ENCODE data around the gene KISS1.
"Not testable (repeated sequence)": the region's sequence is repeated elsewhere in the genome, so short reads cannot be mapped to it uniquely, and the experiment has no call there.

Gene KISS1, protein sequence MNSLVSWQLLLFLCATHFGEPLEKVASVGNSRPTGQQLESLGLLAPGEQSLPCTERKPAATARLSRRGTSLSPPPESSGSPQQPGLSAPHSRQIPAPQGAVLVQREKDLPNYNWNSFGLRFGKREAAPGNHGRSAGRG

DNA sequence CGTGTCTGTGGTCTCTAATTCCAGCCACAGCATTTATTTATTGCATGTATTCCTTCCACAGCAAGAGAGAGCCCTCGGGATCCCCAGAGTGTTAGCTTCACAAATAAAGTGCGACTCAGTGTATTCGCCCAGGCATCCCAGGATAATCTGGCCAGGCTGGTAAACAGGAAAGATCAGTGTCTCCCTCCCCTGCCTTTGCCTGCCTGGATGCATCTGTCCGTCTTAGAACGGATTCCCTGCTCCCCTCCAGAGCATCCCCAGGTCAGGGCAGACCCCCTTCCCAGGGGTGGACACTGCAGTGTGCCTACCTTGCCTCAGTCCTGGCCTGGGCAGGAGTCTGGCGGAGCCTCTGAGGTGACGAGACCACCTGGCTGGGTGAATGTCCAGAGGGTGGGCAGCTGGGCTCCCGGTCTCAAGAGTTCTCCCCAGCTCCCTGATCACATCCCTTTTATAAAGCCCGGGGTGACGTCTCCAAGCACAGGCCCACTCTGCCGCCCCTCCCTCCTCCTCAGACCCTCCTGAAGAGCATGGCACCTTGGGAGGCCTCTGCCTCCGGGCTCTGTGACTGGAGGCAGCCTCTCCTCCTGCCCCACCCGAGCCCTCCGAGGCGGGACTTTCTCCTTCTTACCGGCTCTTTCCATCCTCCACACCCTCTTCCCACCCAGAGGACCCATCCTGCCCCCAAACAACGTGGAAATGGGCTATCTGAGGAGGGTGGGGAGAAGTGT lies at the start of gene KISS1:
Gene KISS1 (minus strand): TSS at position 424 of the 728 bp plus-strand sequence. CDS start 3,615 bp downstream, outside the sequence.
- DNase-seq, result no peak

DNA sequence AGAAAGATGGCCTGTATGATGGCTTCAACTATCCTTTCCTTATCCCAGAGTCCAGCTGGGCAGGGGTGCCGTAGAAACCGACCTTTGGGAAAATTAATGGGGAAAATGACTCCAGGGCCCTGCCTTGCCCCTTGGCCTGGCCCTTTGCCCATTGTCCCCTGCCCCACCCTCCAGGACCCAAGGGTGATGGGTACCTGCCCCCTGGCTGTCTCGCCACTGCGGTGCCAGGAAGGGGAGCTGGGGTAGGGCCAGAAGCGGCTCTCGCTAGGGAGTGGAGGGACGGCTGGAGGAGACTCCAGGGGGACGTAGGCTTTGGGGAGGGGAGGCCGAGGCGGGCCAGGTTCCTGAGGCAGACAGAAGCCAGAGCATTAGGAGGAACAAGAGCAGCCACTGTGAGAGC lies 46.6 kb upstream of the KISS1 start:
- no peak for DNase-seq

DNA sequence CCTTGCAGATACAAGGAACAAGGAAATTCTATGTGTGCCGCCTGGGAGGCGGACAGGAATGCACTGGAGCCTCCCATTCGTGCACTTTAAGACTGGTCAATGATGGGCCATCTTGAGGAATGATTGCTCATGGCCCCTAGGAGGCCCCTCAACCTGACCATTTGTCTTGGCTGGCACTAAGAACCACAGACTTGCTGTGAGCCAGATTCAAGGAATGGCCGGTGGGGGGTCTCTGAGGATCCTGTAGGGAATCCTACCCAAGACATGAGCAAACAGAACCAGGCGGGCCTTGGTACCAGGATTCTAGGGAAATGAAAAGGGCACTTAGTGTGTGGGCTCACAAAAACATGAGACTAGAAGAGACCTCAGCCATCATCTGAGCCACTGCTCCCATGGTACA lies 45.6 kb upstream of the KISS1 start:
- no peak for DNase-seq

DNA sequence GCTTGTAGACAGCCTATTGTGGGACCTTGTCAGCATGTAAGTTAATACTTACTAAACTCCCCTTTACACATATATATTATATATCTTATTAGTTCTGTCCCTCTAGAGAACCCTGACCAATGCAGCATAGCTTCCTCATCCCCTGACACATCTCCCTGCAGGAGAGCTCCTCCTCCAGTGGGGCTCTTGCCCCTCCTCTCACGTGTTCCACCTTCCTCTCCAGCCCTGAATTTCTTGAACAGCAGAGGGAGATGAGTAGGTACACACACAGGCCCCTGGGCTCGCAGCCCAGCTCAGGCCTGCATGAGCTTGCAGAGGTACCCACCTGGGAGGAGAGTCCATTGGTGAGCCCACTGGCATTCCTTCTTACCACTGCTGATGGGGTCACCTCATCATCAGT lies 44.8 kb upstream of the KISS1 start:
- DNase-seq, result no peak

DNA sequence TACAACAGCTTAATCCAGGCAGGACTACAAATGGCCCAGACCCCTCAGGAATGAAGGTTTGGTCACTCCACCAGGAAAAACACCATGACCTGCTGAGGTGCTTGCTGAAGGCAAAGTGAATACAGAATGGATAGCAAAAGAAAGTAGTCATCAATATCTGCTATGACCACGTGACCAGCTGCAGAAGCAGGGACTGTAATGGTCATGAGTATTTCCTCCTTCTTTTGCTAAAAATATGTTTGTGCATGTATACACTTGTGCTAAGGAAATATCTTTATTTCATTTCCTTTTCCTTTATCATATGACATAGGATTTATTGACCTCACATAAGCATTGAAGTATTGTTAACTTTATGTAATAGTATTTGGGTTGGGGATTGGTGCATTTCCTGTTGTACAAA lies 43.9 kb upstream of the KISS1 start:
- no peak for DNase-seq

DNA sequence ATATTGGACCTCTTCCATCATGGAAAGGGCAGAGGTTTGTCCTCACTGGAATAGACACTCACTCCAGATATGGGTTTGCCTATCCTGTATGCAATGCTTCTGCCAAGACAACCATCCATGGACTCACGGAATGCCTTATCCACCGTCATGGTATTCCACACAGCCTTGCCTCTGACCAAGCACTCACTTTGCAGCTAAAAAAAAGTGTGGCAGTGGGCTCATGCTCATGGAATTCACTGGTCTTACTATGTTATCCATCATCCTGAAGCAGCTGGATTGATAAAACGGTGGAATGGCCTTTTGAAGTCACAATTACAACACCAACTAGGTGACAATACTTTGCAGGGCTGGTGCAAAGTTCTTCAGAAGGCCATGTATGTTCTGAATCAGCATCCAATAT lies 43.1 kb upstream of the KISS1 start:
- DNase-seq, result not testable (repeated sequence)

DNA sequence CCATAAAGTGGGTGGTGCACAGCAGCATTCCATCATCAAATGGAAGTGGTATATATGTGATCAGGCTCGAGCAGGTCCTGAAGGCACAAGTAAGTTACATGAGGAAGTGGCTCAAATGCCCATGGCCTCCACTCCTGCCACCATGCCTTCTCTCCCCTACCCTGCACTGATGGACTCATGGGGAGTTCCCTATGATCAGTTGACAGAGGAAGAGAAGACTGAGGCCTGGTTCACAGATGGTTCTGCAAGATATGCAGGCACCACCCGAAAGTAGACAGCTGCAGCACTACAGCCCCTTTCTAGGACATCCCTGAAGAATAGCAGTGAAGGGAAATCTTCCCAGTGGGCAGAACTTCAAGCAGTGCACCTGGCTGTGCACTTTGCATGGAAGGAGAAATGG lies 42.2 kb upstream of the KISS1 start:
- not testable (repeated sequence) for DNase-seq

DNA sequence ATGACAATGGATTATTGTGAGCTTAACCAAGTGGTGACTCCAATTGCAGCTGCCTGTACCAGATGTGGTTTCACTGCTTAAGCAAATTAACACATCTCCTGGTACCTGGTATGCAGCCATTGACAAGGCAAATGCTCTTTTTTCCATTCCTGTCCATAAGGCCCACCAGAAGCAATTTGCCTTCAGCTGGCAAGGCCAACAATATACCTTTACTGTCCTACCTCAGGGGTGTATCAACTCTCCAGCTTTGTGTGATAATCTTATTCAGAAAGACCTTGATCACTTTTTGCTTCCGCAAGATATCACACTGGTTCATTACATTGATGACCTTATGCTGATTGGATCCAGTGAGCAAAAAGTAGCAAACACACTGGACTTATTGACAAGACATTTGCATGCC lies 41.2 kb upstream of the KISS1 start:
- DNase-seq, result not testable (repeated sequence)

DNA sequence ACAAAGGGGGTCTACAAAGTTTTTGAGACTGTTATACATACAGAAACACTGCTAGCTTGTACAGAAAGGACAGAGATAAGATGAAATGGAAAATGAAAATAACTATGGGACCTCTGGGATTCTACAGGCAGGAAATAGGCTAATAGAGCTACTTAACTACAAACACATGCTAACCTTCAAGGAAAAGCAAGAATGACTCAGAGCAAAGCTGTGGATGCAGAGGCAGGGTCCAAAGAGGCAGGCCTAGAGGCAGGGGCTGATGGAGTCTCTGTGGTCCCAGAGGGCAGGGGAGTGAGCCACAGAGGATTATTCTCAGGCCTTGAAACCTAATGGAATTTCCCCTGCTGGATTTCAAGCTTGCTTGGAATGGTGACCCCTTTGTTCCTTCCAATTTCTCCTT lies 36.2 kb upstream of the KISS1 start:
- no peak for DNase-seq

DNA sequence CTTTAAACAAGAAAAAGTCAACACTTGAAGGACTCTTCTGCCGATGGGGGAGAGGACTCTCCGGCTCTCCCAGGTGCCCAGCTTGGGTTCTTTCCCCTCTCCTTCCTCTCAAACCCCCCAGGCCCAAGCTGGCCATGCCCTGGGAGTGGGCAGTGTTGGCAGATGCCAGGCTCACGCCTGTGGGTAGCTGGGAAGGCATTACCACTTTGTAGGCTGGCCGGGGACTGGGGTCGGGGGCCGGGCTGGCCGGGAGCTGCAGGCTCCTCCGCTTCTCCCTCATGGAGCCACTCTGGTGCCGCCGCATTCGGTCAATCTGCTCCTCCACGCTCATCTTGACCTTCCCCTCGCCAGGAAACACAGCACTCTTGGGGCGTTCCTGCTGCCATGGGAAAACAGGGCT lies 33.9 kb upstream of the KISS1 start:
- DNase-seq, result no peak

DNA sequence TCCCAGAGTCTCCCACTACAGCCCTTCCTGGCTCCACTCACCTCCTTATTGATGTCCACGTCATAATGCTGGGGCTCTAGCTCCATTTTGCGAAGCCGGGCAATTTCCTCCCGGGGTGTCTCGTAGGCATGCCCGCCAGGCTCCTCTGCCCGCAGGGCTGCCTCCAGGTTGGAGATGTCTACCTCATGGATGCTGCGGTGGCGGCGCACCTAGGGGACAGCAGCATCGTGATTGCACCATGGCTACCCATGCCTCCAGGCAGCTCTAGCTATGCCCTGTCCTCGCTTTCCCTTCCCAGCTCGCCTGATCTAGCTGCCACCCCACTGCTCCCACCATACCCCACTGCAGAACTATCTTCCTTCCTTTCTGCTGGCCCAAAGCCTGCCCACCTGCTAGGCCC lies 32.6 kb upstream of the KISS1 start:
- no peak for DNase-seq

DNA sequence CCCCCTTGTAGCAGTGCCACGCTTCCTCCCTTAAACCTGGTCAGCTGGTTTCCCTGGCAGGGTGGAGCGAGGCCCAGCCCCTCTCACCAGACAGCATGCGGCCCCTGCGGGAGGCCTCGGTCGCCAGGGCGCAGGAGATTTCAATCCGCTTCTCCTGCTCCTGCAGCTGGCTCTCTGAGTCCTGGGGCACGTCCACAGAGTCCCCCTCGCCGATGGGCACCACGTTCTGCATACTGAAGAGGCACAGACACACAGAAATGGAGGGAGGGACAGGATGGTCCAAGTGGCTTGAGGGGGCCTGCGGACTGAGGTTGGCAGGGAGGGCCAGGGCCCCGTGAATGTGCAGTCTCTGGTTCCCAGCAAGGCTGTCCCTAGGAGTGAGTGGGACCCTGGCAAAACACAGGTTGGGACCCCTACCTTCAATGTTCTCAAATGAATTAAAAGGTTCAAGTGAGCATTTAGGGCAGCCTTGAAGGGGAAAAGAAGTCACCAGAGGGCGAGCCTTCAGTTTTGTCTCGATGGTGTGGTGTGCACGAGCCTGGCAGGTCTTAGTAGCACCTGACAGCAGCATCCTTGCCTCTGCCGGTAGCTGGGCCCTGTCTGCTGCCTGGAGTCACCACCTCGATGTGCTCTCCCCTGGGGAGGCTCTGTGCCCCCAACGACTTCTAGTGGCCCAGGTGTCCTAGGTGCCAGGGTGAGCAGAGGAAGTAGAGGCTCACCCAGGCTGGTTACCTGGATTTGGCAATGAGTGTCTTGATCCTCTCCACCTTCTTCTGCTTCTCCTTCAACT lies 31.9 kb upstream of the KISS1 start:
- no peak for DNase-seq

DNA sequence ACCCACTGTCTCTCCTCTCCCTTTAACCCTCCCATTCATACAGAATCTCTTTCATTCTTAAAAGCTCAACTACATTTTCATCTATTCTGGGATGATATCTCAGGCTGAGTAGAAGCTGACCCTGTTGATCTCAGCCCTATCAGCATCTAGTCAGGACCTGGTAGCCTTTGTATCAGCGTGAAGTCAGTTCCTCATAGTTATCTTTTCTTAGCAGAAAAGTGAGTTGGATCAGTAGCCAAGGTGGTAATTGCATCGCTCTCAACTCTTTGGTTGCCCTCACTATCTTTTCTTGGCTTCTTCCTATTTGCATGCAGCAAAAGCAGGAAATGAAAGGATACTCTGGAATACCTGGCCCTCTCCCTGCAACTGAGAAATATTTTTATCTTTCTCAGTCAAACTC lies 31.1 kb upstream of the KISS1 start:
- DNase-seq, result no peak

DNA sequence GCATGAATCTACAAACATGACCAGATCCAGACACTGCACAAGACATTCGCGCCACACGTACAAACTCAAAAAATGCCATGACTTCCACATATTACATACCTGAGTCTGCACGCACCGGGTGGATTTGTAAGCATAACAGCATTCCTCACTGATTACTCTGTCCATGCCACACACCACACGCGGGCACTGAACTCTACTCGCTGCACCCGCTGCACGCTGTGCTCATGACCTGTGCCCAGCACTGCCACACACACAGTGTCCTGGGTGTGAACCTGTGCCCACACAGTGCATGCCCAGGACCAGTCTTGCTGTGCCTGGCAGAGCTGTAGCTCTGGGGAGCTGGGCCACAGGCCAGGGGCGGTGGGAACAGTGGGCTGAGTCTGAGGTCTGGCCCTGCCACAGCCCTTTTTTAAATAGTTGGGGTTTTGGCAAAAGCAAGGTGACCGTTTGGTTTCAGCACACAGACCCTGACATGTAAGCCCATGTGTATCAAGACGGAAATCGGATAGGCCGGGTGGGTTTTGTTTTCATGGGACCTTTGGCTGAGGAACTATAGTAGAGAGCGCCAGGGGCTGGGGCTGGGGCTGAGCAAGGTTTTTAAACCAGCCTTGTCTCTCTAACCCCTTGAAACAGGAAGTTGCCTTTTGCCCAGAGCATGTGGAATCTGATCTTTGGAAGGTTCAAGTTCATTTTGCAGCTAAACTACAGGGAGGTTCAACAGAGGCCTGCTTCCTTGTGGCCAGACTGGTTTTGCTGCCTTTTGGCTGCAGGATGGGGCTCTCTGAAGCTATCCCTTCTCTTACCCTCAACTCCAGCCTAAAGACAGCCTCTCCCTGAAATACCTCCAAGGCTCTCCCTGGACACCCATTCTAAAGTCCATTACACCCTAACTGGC lies 29.8 kb upstream of the KISS1 start:
- no peak for DNase-seq

DNA sequence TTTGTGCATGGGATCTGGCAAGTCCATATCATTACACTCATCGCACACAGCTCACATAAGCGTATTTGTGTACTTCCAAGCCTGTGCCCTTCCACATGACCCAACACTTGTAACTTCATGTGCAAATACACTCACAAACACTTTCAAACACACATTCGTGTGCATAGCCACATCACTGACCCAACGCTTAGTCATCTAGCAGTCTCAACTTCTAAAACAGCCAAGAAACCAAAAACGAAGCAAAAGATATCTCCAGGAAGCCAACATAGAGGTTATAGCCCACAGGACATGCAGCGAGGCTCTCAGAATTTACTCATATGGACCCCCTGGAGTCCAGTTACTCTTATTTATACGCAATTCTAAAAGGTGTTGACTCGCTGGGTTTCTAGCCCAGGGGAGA lies 28.4 kb upstream of the KISS1 start:
- DNase-seq, result no peak

DNA sequence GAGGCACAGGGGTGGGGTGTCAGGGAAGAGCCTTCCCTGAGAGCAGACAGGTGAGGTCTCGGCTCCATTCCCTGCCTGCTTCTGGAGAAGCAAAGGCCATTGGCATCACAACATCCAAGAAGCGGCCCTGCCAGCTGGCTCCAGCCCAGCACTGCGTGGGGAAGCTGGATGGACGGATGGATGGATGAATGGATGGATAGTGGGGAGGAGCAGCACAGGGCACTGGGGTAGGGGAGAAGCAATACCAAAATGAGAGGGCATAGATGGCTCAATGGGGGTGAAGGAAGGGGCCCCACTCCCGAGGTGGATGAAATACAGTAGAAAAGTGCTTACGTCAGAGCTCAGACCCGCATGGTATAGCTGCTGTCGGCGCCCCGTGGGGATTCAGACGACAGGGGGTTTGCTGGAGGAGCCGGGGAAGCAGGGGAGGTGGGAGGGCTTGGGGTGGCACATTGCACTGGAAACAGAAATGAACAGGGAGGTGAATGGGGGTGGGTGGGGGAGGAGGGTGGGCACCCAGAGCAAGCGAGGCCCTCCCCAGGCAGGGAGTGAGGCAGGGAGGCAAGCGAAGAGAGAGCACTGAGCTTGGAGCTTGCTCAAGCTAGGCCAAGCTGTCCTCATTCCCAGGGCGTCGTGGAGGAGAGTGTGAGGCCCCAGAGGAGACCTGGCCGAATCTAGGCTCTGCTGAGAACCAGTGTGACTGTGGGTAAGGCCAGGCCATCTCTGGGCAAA lies 27.0 kb upstream of the KISS1 start:
- DNase-seq, result no peak

DNA sequence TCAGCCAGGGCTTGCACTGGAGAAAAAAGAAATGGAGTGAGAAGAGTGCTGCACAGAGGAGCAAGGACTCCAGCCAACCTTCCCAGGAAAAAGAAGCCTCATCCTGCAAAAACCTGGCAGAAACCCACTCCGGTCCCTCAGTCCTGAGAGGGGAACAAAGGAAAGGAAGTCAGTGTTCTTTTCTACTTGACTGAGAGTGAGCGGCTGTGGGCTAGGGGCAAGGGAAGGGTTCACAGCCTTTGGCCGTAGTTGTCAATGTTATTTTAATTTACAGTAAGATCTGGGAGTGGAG lies 26.4 kb upstream of the KISS1 start:
- DNase-seq, result no peak

DNA sequence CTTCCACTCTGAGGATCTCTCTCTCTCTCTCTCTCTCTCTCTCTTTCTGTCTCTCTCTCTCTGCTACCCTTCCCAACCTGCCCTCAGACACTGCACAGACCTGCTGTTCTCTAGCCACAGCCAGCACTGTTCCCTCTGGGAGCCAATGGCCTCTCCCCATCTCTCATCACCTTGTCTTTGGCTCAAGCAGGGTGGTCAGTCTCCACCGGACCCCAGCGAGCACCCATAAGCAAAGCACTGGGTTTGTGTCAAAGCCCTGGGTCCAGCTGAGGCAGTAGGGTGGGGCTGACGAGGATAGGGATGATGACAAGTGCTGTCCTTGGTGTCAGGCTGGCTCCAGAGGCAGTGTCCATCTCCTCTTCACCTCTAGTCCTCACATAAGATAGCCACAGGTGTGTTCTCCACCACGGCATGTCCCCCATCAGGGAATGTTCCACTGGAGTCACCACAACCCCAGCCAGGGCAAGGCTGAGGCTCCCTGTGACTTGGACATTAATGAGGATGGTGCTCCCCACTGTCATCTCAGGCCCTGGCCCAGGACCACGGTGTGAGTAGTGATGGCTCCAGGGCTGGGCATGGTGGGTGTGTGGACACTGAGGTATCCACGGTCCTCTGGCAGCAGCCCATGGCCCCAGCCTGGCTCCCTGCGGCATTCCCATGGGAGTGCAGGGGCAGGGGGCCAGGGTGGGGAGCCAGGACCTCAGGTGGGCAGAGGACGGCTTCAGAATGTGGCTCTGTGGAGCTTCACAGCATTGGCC lies 25.9 kb upstream of the KISS1 start:
- no peak for DNase-seq

DNA sequence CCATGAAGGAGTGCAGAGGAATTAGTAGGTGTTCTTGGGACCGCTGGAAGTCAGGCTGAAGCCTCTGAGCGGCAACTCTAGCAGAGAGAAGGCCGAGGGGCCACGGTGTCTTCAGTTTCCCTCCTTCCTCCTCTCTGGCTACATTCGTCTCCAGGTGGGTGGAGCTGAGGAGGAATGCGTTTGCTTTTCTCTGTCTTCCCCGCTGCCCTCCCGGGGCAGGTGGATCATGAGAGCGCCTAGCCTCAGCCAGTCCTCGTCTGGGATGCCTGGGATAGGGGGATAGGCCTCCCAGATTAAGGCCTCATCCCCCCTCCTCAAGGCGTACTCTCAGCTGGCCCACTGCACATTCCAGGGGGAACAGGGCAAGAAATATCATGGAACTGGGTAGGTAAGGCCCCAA lies 25.0 kb upstream of the KISS1 start:
- DNase-seq, result no peak

DNA sequence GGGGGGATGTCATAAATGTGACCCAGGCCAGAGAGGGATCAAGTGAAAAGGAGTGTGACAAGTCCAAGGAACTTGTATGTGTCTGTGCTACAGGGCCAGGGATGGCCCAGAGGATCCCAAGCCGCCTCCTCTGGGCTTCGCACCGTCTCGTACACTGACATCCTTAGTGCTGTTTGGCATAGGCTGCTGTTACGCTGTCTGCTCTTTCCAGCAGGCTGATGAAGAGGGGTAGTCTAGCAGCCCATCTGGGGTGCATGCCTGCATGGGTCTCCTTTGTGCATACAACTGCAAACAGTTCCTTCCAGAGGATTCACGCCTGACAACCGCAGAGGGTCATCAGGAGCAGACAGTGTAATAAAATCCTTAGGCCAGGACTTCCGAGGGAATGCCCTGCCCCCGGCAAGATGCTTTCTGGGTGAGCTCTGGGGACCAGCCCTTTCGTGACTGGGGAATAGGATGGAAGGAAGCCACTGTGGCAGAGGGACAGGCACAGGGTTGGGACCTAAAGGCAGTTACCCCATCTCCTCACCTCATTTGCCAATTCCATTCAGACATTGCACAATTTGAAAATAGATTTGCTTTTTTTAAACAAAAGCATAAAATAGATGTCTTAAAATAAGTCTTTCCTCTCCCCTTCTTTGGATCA lies 23.8 kb upstream of the KISS1 start:
- no peak for DNase-seq

DNA sequence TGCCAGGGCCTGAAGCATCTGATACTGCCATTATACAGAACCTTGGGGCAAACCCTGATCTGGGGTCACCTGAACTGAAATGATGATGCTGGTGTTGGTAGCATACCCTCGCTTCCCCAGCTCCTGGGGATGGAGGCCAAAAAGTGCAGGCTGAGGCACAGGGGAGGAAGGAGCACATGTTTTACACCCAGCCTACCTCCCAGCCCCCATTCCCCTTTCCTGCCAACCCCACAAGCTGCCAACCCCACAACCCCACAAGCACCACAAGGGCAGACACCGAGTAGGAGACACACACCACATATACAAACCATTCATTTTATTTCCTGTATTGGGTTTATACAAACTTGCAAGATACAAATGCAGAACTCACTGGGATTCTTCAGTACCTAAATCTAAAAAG lies 22.3 kb upstream of the KISS1 start:
- no peak for DNase-seq

DNA sequence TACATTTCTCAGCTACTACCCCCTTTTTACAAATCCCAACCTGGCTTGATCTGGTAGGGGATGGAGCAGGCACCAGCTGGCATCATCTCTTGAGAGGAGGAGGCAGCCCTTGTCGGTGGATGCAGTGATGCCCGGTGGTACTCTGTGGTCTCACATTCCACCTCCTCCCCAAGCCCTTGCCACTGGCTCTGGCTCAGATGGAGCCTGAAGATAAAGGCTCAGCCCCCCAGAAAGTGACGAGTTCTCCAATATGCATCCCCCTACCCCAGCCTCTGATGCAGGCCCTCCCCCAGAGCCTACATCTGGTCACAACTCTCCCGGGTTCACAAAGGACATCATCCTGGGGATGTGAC lies 21.3 kb upstream of the KISS1 start:
- DNase-seq, result no peak
